Right lobe of liver (tissue), 6 donors: ENCODE measurements around the gene CLNK. TPM values are rescaled to one million over a fixed set of nuclear protein-coding genes. Genes with fewer than 3 reads are reported as not detected.

Source experiments
- ATAC-seq, 4 donors: fragments of 200-7000 bp; cut with Tn5 transposase; one replicate each; pipeline ENCODE4 v1.9.1; 2020; ENCODE audit warnings: mild to moderate bottlenecking in 4 of 4, moderate library complexity in 4 of 4
- DNase-seq, 3 donors: peaks; one replicate each; pipeline ENCODE4 v3.0.0-alpha.2; 2020
- H3K27ac ChIP-seq, 3 donors: fragments of 200-600 bp; one replicate each; pipeline ENCODE4 v1.8.0; 2022
- H3K27me3 ChIP-seq, 2 donors: fragments of 200-600 bp; one replicate each; pipeline ENCODE4 v1.8.0; 2022
- H3K36me3 ChIP-seq, 4 donors: fragments of 200-600 bp; sonication (generic) in 1 of 4; one replicate each; pipeline versions ENCODE4 v1.5.1 to v1.8.0; 2017 to 2022; ENCODE audit warnings: control low read depth in 1 of 4
- H3K4me1 ChIP-seq, 4 donors: fragments of 200-600 bp; sonication (generic) in 1 of 4; one replicate each; pipeline versions ENCODE4 v1.5.1 to v1.8.0; 2017 to 2022; ENCODE audit warnings: control low read depth in 1 of 4
- H3K4me3 ChIP-seq, 3 donors: fragments of 200-600 bp; one replicate each; pipeline ENCODE4 v1.8.0; 2022
- H3K9me3 ChIP-seq, 4 donors: fragments of 200-600 bp; sonication (generic) in 1 of 4; one replicate each; pipeline versions ENCODE4 v1.5.1 to v1.8.0; 2017 to 2022; ENCODE audit warnings: control low read depth in 1 of 4
- POLR2A ChIP-seq: fragments of 450-650 bp; IDR thresholded peaks from one replicate; pipeline ENCODE4 v1.6.1; 2017; ENCODE audit warnings: antibody characterized with exemption, mild to moderate bottlenecking
- WGBS: methylation state at CpG from one replicate; pipeline ENCODE4 v1.1.6; 2018; ENCODE audit warnings: low coverage, low lambda C conversion rate; ENCODE audit not compliant: insufficient coverage; ENCODE audit errors: missing lambda C conversion rate; 5-methylcytosine and 5-hydroxymethylcytosine counted together
- intact Hi-C, 2 donors: fragments of 100-400 bp; cut with DNase I; formaldehyde crosslinking; loops; one replicate each; pipeline versions ENCODE4 v1.11.2 to v1.14.1; 2022
- total RNA-seq, 6 experiments: library from RNA; depleted of rRNA in 2 of 6; stranded (reverse); fragments of >200 nt in 2 of 6; fragmentation: NEBNext Ultra II Directional in 3 of 6; extraction: Animal tissue kit (Norgen Biotek cat#: 25700) in 3 of 6; gene quantifications; one replicate each; pipeline versions ENCODE4 v1.1.0 to v1.2.4, GENCODE V29; 2016 to 2023
- TF ChIP-seq, protein P1 (sequence below), 4 donors: fragments of 200-600 bp in 3 of 4; fragments of 450-650 bp in 1 of 4; IDR thresholded peaks; one replicate each; pipeline versions ENCODE4 v1.5.1 to v1.8.0; 2016 to 2022; ENCODE audit warnings: antibody characterized with exemption in 4 of 4, mild to moderate bottlenecking in 2 of 4
- donor health status: DM: no; HTN: yes; CAD: no.
- donor health status: DM: no; HTN: no; CAD: no.
- donor health status: DM: no; HTN: no; CAD: no.
- donor health status: DM: no; HTN: yes; CAD: no.
- donor health status: DM: no; HTN: yes; CAD: no.

CLNK gene
- total RNA-seq, 6 experiments from 2014 or later = not detected

DNA sequence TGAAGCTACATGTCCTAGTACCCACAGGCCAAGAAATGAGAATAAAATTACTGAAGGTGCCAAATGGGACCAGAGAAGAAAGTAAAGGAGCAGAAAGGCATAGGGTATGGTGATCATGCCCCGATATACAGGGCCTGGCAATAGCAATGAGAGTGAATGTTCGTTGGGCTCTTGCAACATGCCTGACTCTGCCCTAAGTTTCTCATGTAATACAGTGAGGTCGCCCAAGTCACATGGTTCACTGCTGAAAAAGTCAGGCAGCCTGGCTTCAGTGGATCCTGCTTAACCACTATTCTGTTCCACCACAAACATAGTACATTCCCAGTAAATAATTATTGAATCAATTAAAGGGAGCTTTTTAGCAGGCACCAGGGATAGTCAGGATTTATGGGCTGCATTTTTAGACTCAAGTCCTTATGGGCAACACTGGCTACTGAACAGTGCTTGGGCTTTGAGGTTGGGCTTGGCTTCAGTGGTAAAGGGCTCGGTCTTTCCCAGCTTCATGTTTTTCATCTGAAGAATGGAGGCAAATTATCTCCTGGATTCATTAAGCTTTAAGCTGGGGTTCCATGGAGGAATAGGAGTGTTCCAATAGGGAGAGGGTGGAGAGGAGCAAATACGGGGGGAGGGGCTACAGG, 160.3 kb downstream of the CLNK start:
- DNase-seq (no peak), ATAC-seq (peak in 1 of 4 donors; percentile 64)
- intact Hi-C loops = no loop called here
- 55% methylated on average over 4 of the region's 5 CpGs for WGBS
- no peaks in the 10 kb centered on the region for H3K36me3 ChIP-seq
- no peaks in the 10 kb centered on the region for H3K4me1 ChIP-seq
- H3K4me3 ChIP-seq = no peak overlapping the region
- no peak overlapping the region for H3K27ac ChIP-seq
- TF ChIP-seq, protein P1, sequence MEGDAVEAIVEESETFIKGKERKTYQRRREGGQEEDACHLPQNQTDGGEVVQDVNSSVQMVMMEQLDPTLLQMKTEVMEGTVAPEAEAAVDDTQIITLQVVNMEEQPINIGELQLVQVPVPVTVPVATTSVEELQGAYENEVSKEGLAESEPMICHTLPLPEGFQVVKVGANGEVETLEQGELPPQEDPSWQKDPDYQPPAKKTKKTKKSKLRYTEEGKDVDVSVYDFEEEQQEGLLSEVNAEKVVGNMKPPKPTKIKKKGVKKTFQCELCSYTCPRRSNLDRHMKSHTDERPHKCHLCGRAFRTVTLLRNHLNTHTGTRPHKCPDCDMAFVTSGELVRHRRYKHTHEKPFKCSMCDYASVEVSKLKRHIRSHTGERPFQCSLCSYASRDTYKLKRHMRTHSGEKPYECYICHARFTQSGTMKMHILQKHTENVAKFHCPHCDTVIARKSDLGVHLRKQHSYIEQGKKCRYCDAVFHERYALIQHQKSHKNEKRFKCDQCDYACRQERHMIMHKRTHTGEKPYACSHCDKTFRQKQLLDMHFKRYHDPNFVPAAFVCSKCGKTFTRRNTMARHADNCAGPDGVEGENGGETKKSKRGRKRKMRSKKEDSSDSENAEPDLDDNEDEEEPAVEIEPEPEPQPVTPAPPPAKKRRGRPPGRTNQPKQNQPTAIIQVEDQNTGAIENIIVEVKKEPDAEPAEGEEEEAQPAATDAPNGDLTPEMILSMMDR (IDR thresholded peaks at IDR 0.05) = no peak
- no peak for TF ChIP-seq POLR2A
- no peaks in the 10 kb centered on the region for H3K27me3 ChIP-seq
- no peaks in the 10 kb centered on the region for H3K9me3 ChIP-seq

DNA sequence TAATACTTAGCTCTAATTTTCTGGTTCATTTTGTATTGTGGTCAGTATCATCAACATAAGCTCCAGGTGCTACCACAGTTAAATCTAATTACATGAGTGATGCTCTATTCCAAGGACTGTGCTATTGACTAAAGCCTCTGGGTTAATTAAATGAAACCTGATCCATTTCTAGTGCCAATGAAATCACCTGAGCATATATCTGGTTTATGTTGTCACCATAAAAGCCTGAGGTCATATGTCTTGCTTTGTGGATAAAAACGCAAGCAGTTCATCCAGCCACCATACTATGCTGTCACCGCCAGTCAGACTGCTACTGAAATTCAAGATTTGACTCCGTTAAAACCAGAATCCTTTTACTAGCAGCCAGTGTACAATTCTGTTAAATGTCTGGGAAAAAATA, 163.1 kb downstream of the CLNK start:
- H3K4me1 ChIP-seq = no peaks in the 10 kb centered on the region
- 85% methylated on average over 3 of the region's 3 CpGs for WGBS
- H3K36me3 ChIP-seq = no peaks in the 10 kb centered on the region
- ATAC-seq (no peak), DNase-seq (no peak)
- no peaks in the 10 kb centered on the region for H3K27me3 ChIP-seq
- TF ChIP-seq, protein P1 (IDR thresholded peaks at IDR 0.05) = no peak
- no peak for TF ChIP-seq POLR2A
- H3K4me3 ChIP-seq = no peak overlapping the region
- no peaks in the 10 kb centered on the region for H3K9me3 ChIP-seq
- no peak overlapping the region for H3K27ac ChIP-seq
- intact Hi-C loops = no loop called here

GRCh38 chr4:10509733-10510132, 174.8 kb downstream of the CLNK start:
- Histone ChIP-seq H3K4me1 (no peaks in the 10 kb centered on the region), H3K9me3 (no peaks in the 10 kb centered on the region), H3K27me3 (no peaks in the 10 kb centered on the region), H3K27ac (no peak overlapping the region), H3K4me3 (no peak overlapping the region), H3K36me3 (no peaks in the 10 kb centered on the region)
- intact Hi-C loops = no loop called here
- DNase-seq (no peak), ATAC-seq (no peak)
- 53% methylated on average over 2 of the region's 3 CpGs for WGBS
- TF ChIP-seq, protein P1 (IDR thresholded peaks at IDR 0.05) = no peak
- no peak for TF ChIP-seq POLR2A

- no peak for TF ChIP-seq POLR2A
- TF ChIP-seq, protein P1 (IDR thresholded peaks at IDR 0.05) = no peak
- H3K4me3 ChIP-seq = no peak overlapping the region
- no peaks in the 10 kb centered on the region for H3K27me3 ChIP-seq
- no peak for DNase-seq
- WGBS = 66% methylated on average over 4 of the region's 4 CpGs
- no peaks in the 10 kb centered on the region for H3K36me3 ChIP-seq
- no peaks in the 10 kb centered on the region for H3K4me1 ChIP-seq
- H3K9me3 ChIP-seq = no peaks in the 10 kb centered on the region
- no peak for ATAC-seq
- H3K27ac ChIP-seq = no peak overlapping the region
- intact Hi-C loops = no loop called here
Measured at GRCh38 chr4:10506077-10506476, 178.5 kb downstream of the CLNK start.
